OCI-LY1 (cell line): ENCODE measurements around the gene SRCIN1.
A peak's percentile ranks its signal among the peaks of the same experiment; 100 is the strongest.

Experiments used
- EZH2 ChIP-seq: fragments of 200-600 bp; sonication (generic), shearing (Covaris generic); IDR thresholded peaks from 2 replicates; pipeline ENCODE4 v1.8.0; 2017; ENCODE audit warnings: borderline replicate concordance, mixed run types, mild to moderate bottlenecking, antibody characterized with exemption, low read length, moderate library complexity, mixed read lengths
- TF ChIP-seq, protein P1 (sequence below): fragments of 200-600 bp; sonication (generic), shearing (Covaris generic); IDR thresholded peaks from 2 replicates; pipeline ENCODE4 v1.5.1; 2017; ENCODE audit warnings: mild to moderate bottlenecking, antibody characterized with exemption, low read length, moderate library complexity, mixed read lengths

DNA sequence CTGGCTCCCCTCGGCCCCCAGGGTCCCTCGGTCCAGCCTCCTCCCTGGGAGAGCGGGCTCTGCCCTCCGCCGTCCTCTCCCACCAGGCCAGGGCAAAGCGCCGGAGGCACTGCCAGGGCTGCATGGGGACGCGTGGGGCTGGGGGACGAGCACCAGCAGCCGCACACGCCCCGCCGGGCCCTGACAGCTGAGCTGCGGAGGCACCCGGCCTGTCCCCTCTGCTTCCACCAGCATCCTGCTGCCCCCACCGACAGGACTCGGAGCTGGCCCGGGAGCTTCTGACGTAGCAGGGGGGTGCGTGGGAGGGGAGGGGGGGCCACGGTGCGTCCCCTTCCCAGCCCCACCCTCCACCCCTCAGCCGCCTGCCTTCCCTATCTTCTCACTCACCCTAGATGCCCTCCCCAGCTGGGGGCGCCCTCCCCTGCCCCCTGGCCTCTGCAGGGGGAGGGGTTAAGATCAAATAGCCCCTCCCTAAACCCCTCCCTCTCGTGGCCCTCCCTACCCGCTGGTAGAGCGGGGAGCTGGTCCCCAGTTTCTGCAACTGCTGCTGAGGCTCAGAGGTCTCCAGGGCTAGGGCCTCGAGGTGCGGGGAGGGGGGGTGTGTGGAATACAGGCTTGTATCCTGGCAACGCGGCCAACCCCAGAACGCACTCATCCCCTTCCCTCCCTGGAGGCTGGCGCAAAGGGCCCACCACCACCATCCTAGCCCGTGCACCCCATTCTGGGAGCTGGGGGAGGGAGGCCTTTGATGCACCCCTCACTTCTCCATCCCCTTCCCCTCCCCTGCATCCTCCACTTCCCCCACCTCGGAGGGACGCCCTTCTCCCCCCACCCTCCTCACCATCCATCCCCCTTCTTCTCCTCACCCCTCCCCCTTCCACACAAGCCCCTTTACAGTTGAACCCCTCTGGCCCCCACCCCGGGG, 1.0 kb downstream of the SRCIN1 start:
- TF ChIP-seq, protein P1, sequence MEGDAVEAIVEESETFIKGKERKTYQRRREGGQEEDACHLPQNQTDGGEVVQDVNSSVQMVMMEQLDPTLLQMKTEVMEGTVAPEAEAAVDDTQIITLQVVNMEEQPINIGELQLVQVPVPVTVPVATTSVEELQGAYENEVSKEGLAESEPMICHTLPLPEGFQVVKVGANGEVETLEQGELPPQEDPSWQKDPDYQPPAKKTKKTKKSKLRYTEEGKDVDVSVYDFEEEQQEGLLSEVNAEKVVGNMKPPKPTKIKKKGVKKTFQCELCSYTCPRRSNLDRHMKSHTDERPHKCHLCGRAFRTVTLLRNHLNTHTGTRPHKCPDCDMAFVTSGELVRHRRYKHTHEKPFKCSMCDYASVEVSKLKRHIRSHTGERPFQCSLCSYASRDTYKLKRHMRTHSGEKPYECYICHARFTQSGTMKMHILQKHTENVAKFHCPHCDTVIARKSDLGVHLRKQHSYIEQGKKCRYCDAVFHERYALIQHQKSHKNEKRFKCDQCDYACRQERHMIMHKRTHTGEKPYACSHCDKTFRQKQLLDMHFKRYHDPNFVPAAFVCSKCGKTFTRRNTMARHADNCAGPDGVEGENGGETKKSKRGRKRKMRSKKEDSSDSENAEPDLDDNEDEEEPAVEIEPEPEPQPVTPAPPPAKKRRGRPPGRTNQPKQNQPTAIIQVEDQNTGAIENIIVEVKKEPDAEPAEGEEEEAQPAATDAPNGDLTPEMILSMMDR = peak; percentile 47; the same call in 1 of the 2 replicates
- TF ChIP-seq EZH2 = no peak
